GM23338 (cell line): ENCODE results near the gene PIEZO2. TPM values are rescaled to one million over a fixed set of nuclear protein-coding genes. Genes with fewer than 3 reads are reported as not detected.

Experiments used
- ATAC-seq: fragments of 200-7000 bp; cut with Tn5 transposase; 3 replicates; pipeline ENCODE4 v1.9.1; 2020
- DNase-seq: peaks from one replicate; pipeline ENCODE4 v3.0.0-alpha.2; 2015; ENCODE audit warnings: low spot score
- H2AFZ ChIP-seq: fragments of 200-600 bp; sonication (generic); 2 replicates; pipeline ENCODE4 v1.8.0; 2016; ENCODE audit warnings: antibody characterized with exemption, mild to moderate bottlenecking, moderate library complexity
- H3F3A ChIP-seq: fragments of 200-600 bp; sonication (generic); replicated peaks from 2 replicates; pipeline ENCODE4 v1.8.0; 2017; ENCODE audit warnings: antibody characterized with exemption, mixed run types, low read depth
- H3K27ac ChIP-seq: fragments of 200-600 bp; sonication (generic); 2 replicates; pipeline ENCODE4 v1.6.1; 2016; ENCODE audit warnings: low read depth
- H3K27me3 ChIP-seq: fragments of 200-600 bp; sonication (generic); 2 replicates; pipeline ENCODE4 v1.8.0; 2016; ENCODE audit warnings: mild to moderate bottlenecking, mixed run types, moderate library complexity; ENCODE audit not compliant: insufficient read depth
- H3K36me3 ChIP-seq: fragments of 200-600 bp; sonication (generic); 2 replicates; pipeline ENCODE4 v1.8.0; 2016; ENCODE audit warnings: mild to moderate bottlenecking; ENCODE audit not compliant: insufficient read depth
- H3K4me1 ChIP-seq: fragments of 200-600 bp; sonication (generic); 2 replicates; pipeline ENCODE4 v1.8.0; 2016; ENCODE audit warnings: mild to moderate bottlenecking, moderate library complexity; ENCODE audit not compliant: insufficient read depth
- H3K4me2 ChIP-seq: fragments of 200-600 bp; sonication (generic); 2 replicates; pipeline ENCODE4 v1.7.1; 2017; ENCODE audit warnings: mixed run types
- H3K4me3 ChIP-seq: fragments of 200-600 bp; sonication (generic); 2 replicates; pipeline ENCODE4 v1.6.1; 2016; ENCODE audit warnings: mixed run types
- H3K79me2 ChIP-seq: fragments of 200-600 bp; sonication (generic); replicated peaks from 2 replicates; pipeline ENCODE4 v1.8.0; 2017; ENCODE audit warnings: mild to moderate bottlenecking; ENCODE audit not compliant: insufficient read depth
- H3K9me2 ChIP-seq: fragments of 200-600 bp; sonication (generic); 2 replicates; pipeline ENCODE4 v1.8.0; 2017; ENCODE audit not compliant: insufficient read depth
- H4K20me1 ChIP-seq: fragments of 200-600 bp; sonication (generic); replicated peaks from 2 replicates; pipeline ENCODE4 v1.8.0; 2017; ENCODE audit warnings: mild to moderate bottlenecking; ENCODE audit not compliant: insufficient read depth
- H3K27ac Mint-ChIP-seq: 2 replicates; pipeline ENCODE4 v1.8.0; 2020; ENCODE audit warnings: inconsistent platforms, mild to moderate bottlenecking, moderate library complexity, mixed read lengths
- H3K27me3 Mint-ChIP-seq: 3 replicates; pipeline ENCODE4 v1.8.0; 2022; ENCODE audit warnings: low read depth, mild to moderate bottlenecking, moderate library complexity, mixed read lengths, inconsistent platforms; ENCODE audit not compliant: insufficient read depth, poor library complexity
- H3K36me3 Mint-ChIP-seq: 3 replicates; pipeline ENCODE4 v1.8.0; 2021; ENCODE audit warnings: low read depth, mild to moderate bottlenecking, inconsistent platforms, moderate library complexity, mixed read lengths
- H3K4me1 Mint-ChIP-seq: 3 replicates; pipeline ENCODE4 v1.8.0; 2020; ENCODE audit warnings: mild to moderate bottlenecking, inconsistent platforms, mixed read lengths
- H3K4me3 Mint-ChIP-seq: 3 replicates; pipeline ENCODE4 v1.8.0; 2021; ENCODE audit warnings: moderate library complexity, mild to moderate bottlenecking, inconsistent platforms, mixed read lengths
- H3K9me3 Mint-ChIP-seq: 3 replicates; pipeline ENCODE4 v1.8.0; 2020; ENCODE audit warnings: moderate library complexity, mild to moderate bottlenecking, inconsistent platforms, mixed read lengths
- CREB1 ChIP-seq: fragments of 250-450 bp; sonication (Bioruptor Pico); IDR thresholded peaks from 2 replicates; pipeline ENCODE4 v1.5.0; 2020; ENCODE audit warnings: low read depth, mild to moderate bottlenecking, moderate library complexity
- ETS1 ChIP-seq: IDR thresholded peaks from 2 replicates; pipeline ENCODE4 v1.6.1; 2016; ENCODE audit warnings: antibody characterized with exemption
- EZH2 ChIP-seq: fragments of 200-600 bp; sonication (generic); IDR thresholded peaks from one replicate; pipeline ENCODE4 v1.8.0; 2017; ENCODE audit warnings: antibody characterized with exemption, mild to moderate bottlenecking, low read depth; ENCODE audit not compliant: unreplicated experiment
- EZH2phosphoT487 ChIP-seq: fragments of 200-600 bp; sonication (generic); IDR thresholded peaks from one replicate; pipeline ENCODE4 v1.8.1; 2018; ENCODE audit warnings: antibody characterized with exemption; ENCODE audit not compliant: unreplicated experiment
- JUNB ChIP-seq: IDR thresholded peaks from one replicate; pipeline ENCODE4 v1.6.1; 2016; ENCODE audit warnings: antibody characterized with exemption; ENCODE audit not compliant: unreplicated experiment
- NANOG ChIP-seq: IDR thresholded peaks from 2 replicates; pipeline ENCODE4 v1.6.1; 2016; ENCODE audit warnings: antibody characterized with exemption, borderline replicate concordance
- POLR2AphosphoS5 ChIP-seq: IDR thresholded peaks from 2 replicates; pipeline ENCODE4 v1.6.1; 2016; ENCODE audit warnings: antibody characterized with exemption, low read depth
- ZNF114 ChIP-seq: fragments of 250-450 bp; sonication (Bioruptor Pico); IDR thresholded peaks from 2 replicates; pipeline ENCODE4 v1.5.0; 2020; ENCODE audit warnings: mild to moderate bottlenecking, moderate library complexity
- ZNF331 ChIP-seq: fragments of 250-450 bp; sonication (Bioruptor Pico); IDR thresholded peaks from 2 replicates; pipeline ENCODE4 v1.5.0; 2020; ENCODE audit warnings: low read depth, mild to moderate bottlenecking, moderate library complexity
- ZNF462 ChIP-seq: fragments of 250-450 bp; sonication (Bioruptor Pico); IDR thresholded peaks from 2 replicates; pipeline ENCODE4 v1.5.0; 2020; ENCODE audit warnings: mild to moderate bottlenecking, moderate library complexity
- polyA plus RNA-seq: library from polyadenylated mRNA; unstranded; fragments of >200 nt; fragmentation: Nextera tagmentation; extraction: Ambion mirVana; gene quantifications from 2 replicates; pipeline ENCODE4 v1.2.1, GENCODE V29; 2016
- total RNA-seq: library from RNA; depleted of rRNA; stranded (reverse); fragments of >200 nt; shearing (Covaris generic); gene quantifications from 2 replicates; pipeline ENCODE4 v1.2.3, GENCODE V29; 2014
- TF ChIP-seq, protein P1 (sequence below): IDR thresholded peaks from one replicate; pipeline ENCODE4 v1.6.1; 2018; ENCODE audit warnings: antibody characterized with exemption; ENCODE audit not compliant: unreplicated experiment
- TF ChIP-seq, protein P2 (sequence below), 2 experiments: fragments of 200-600 bp in 1 of 2; sonication (generic) in 1 of 2; conservative IDR thresholded peaks; 2 replicates each; pipeline versions ENCODE4 v1.5.1 to v1.6.1; 2016 to 2017; ENCODE audit warnings: antibody characterized with exemption in 2 of 2, low read depth in 2 of 2, mild to moderate bottlenecking in 2 of 2, moderate library complexity in 1 of 2

PIEZO2 gene
- total and polyA plus RNA-seq, 2 experiments from 2014 or later = 4.8 to 8.2 TPM

DNA sequence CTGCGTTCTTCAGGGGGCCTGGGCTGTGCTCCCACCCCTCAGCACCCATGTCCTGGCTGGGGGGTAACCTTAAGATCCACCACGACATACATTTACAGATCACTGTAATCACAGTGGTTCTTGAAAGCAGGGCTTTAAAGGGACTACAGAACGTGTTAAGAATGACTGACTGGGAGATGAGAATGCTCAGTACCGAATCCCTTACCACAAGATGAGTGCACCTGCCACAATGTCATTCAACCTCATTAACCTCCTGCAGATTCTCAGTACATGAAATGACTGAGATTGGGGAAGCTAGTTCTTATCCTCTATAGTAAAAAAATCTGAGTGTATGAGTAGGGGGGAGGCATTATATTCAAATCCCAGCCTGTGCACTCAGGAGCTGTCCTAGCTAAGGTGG, 10.5 kb upstream of the PIEZO2 start:
- H3K4me3 ChIP-seq = no peak overlapping the region
- Mint-ChIP-seq H3K27me3 (peaks cover 11% of the 10 kb centered on the region), H3K4me1 (peaks cover 12% of the 10 kb centered on the region), H3K27ac (no peak overlapping the region), H3K9me3 (no peaks in the 10 kb centered on the region), H3K36me3 (no peaks in the 10 kb centered on the region), H3K4me3 (no peak overlapping the region)
- H3K27ac ChIP-seq = no peak overlapping the region
- DNase-seq = no peak
- H4K20me1 ChIP-seq = no peaks in the 10 kb centered on the region
- H3K4me1 ChIP-seq = peaks cover 14% of the 10 kb centered on the region
- H3K27me3 ChIP-seq = peaks cover 30% of the 10 kb centered on the region
- no peaks in the 10 kb centered on the region for H3K9me2 ChIP-seq
- no peak overlapping the region for H2AFZ ChIP-seq
- H3K4me2 ChIP-seq = no peak overlapping the region
- no peaks in the 10 kb centered on the region for H3K79me2 ChIP-seq
- no peak for ATAC-seq
- no peaks in the 10 kb centered on the region for H3K36me3 ChIP-seq
- no peak for TF ChIP-seq ETS1
- TF ChIP-seq, protein P1, sequence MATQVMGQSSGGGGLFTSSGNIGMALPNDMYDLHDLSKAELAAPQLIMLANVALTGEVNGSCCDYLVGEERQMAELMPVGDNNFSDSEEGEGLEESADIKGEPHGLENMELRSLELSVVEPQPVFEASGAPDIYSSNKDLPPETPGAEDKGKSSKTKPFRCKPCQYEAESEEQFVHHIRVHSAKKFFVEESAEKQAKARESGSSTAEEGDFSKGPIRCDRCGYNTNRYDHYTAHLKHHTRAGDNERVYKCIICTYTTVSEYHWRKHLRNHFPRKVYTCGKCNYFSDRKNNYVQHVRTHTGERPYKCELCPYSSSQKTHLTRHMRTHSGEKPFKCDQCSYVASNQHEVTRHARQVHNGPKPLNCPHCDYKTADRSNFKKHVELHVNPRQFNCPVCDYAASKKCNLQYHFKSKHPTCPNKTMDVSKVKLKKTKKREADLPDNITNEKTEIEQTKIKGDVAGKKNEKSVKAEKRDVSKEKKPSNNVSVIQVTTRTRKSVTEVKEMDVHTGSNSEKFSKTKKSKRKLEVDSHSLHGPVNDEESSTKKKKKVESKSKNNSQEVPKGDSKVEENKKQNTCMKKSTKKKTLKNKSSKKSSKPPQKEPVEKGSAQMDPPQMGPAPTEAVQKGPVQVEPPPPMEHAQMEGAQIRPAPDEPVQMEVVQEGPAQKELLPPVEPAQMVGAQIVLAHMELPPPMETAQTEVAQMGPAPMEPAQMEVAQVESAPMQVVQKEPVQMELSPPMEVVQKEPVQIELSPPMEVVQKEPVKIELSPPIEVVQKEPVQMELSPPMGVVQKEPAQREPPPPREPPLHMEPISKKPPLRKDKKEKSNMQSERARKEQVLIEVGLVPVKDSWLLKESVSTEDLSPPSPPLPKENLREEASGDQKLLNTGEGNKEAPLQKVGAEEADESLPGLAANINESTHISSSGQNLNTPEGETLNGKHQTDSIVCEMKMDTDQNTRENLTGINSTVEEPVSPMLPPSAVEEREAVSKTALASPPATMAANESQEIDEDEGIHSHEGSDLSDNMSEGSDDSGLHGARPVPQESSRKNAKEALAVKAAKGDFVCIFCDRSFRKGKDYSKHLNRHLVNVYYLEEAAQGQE = no peak
- TF ChIP-seq NANOG = no peak
- no peak for TF ChIP-seq EZH2phosphoT487
- no peak for TF ChIP-seq ZNF331 (CRISPR knock-in tag)
- no peak for TF ChIP-seq ZNF462 (CRISPR knock-in tag)
- TF ChIP-seq CREB1 (CRISPR knock-in tag) = no peak
- TF ChIP-seq POLR2AphosphoS5 = no peak
- TF ChIP-seq EZH2 = no peak
- TF ChIP-seq ZNF114 (CRISPR knock-in tag) = no peak
- no peak for TF ChIP-seq JUNB
- TF ChIP-seq, protein P2, sequence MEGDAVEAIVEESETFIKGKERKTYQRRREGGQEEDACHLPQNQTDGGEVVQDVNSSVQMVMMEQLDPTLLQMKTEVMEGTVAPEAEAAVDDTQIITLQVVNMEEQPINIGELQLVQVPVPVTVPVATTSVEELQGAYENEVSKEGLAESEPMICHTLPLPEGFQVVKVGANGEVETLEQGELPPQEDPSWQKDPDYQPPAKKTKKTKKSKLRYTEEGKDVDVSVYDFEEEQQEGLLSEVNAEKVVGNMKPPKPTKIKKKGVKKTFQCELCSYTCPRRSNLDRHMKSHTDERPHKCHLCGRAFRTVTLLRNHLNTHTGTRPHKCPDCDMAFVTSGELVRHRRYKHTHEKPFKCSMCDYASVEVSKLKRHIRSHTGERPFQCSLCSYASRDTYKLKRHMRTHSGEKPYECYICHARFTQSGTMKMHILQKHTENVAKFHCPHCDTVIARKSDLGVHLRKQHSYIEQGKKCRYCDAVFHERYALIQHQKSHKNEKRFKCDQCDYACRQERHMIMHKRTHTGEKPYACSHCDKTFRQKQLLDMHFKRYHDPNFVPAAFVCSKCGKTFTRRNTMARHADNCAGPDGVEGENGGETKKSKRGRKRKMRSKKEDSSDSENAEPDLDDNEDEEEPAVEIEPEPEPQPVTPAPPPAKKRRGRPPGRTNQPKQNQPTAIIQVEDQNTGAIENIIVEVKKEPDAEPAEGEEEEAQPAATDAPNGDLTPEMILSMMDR (conservative IDR thresholded peaks at IDR 0.05; ENCODE audit: low read depth in 2 of 2) = no peak
- no peaks in the 10 kb centered on the region for H3F3A ChIP-seq
